Neural cell (in vitro differentiated cells): Measurements from ENCODE around the gene LRMDA. TPM values are rescaled to one million over a fixed set of nuclear protein-coding genes. Genes with fewer than 3 reads are reported as not detected.

Experiments
- H2AFZ ChIP-seq: fragments of 200-600, 300-800 bp; sonication (generic), shearing (Covaris generic); 2 replicates; pipeline ENCODE4 v1.6.0; 2014; ENCODE audit warnings: low read depth, mild to moderate bottlenecking, antibody characterized with exemption, low read length, moderate library complexity
- H3F3A ChIP-seq: fragments of 200-600 bp; shearing (Covaris generic); 2 replicates; pipeline ENCODE4 v1.6.1; 2016; ENCODE audit warnings: mild to moderate bottlenecking, moderate library complexity, mixed read lengths, antibody characterized with exemption, low read length; ENCODE audit not compliant: insufficient read depth, poor library complexity, severe bottlenecking
- H3K27ac ChIP-seq: fragments of 200-600, 300-800 bp; sonication (generic), shearing (Covaris generic); 2 replicates; pipeline ENCODE4 v1.5.1; 2014; ENCODE audit warnings: mild to moderate bottlenecking, low read length, moderate library complexity
- H3K27me3 ChIP-seq: fragments of 300-800, 200-600 bp; sonication (generic), shearing (Covaris generic); 2 replicates; pipeline ENCODE4 v1.6.0; 2014; ENCODE audit warnings: mild to moderate bottlenecking, low read depth, low read length, moderate library complexity; ENCODE audit not compliant: insufficient read depth
- H3K36me3 ChIP-seq: fragments of 300-800, 200-600 bp; sonication (generic), shearing (Covaris generic); 2 replicates; pipeline ENCODE4 v1.5.1; 2014; ENCODE audit warnings: mild to moderate bottlenecking, antibody characterized with exemption, low read length, moderate library complexity; ENCODE audit not compliant: insufficient read depth
- H3K4me2 ChIP-seq: fragments of 300-800, 200-600 bp; sonication (generic), shearing (Covaris generic); 2 replicates; pipeline ENCODE4 v1.6.0; 2014; ENCODE audit warnings: mild to moderate bottlenecking, low read length
- H3K4me3 ChIP-seq: fragments of 300-800, 200-600 bp; sonication (generic), shearing (Covaris generic); 2 replicates; pipeline ENCODE4 v1.5.1; 2014; ENCODE audit warnings: mild to moderate bottlenecking, low read length, moderate library complexity
- H3K79me2 ChIP-seq: fragments of 200-600 bp; shearing (Covaris generic); replicated peaks from 2 replicates; pipeline ENCODE4 v1.6.0; 2014; ENCODE audit warnings: mild to moderate bottlenecking, low read length, moderate library complexity; ENCODE audit not compliant: insufficient read depth
- H3K9ac ChIP-seq: fragments of 300-800, 200-600 bp; sonication (generic), shearing (Covaris generic); 2 replicates; pipeline ENCODE4 v1.6.1; 2016; ENCODE audit warnings: mild to moderate bottlenecking, low read length, mixed read lengths
- H3K9me2 ChIP-seq: fragments of 200-600 bp; shearing (Covaris generic); 2 replicates; pipeline ENCODE4 v1.6.1; 2016; ENCODE audit warnings: mild to moderate bottlenecking, low read length, mixed read lengths; ENCODE audit not compliant: insufficient read depth
- H3K9me3 ChIP-seq: fragments of 200-600, 300-800 bp; sonication (generic), shearing (Covaris generic); 2 replicates; pipeline ENCODE4 v1.6.1; 2016; ENCODE audit warnings: mild to moderate bottlenecking, mixed run types, low read length, moderate library complexity, mixed read lengths
- H4K20me1 ChIP-seq: fragments of 200-600 bp; shearing (Covaris generic); 2 replicates; pipeline ENCODE4 v1.6.1; 2016; ENCODE audit warnings: mild to moderate bottlenecking, mixed run types; ENCODE audit not compliant: insufficient read depth
- CTCF ChIP-seq: fragments of 450-650 bp; IDR thresholded peaks from 2 replicates; pipeline ENCODE4 v1.5.1; 2014; ENCODE audit warnings: antibody characterized with exemption, mild to moderate bottlenecking, moderate library complexity; ENCODE audit not compliant: poor library complexity, severe bottlenecking
- EP300 ChIP-seq: fragments of 450-650 bp; conservative IDR thresholded peaks from 2 replicates; pipeline ENCODE4 v1.6.1; 2014; ENCODE audit warnings: antibody characterized with exemption, mild to moderate bottlenecking, moderate library complexity; ENCODE audit not compliant: poor library complexity, severe bottlenecking
- EZH2 ChIP-seq: fragments of 200-600, 300-800 bp; shearing (Covaris generic), sonication (generic); IDR thresholded peaks from 2 replicates; pipeline ENCODE4 v1.6.1; 2014; ENCODE audit warnings: antibody characterized with exemption, low read length, borderline replicate concordance, mild to moderate bottlenecking; ENCODE audit not compliant: insufficient read depth, poor library complexity, severe bottlenecking
- MXI1 ChIP-seq: fragments of 450-650 bp; conservative IDR thresholded peaks from 2 replicates; pipeline ENCODE4 v1.6.1; 2014; ENCODE audit warnings: antibody characterized with exemption, mild to moderate bottlenecking; ENCODE audit not compliant: poor library complexity, severe bottlenecking
- POLR2AphosphoS5 ChIP-seq: IDR thresholded peaks from 2 replicates; pipeline ENCODE4 v1.6.1; 2012
- RAD21 ChIP-seq: fragments of 450-650 bp; conservative IDR thresholded peaks from 2 replicates; pipeline ENCODE4 v1.6.1; 2014; ENCODE audit warnings: antibody characterized with exemption, mild to moderate bottlenecking, moderate library complexity
- REST ChIP-seq: IDR thresholded peaks from 2 replicates; pipeline ENCODE4 v1.6.1; 2012; ENCODE audit warnings: borderline replicate concordance
- SMC3 ChIP-seq: fragments of 450-650 bp; conservative IDR thresholded peaks from 2 replicates; pipeline ENCODE4 v1.6.1; 2014; ENCODE audit warnings: antibody characterized with exemption, mild to moderate bottlenecking, moderate library complexity; ENCODE audit not compliant: poor library complexity
- TAF1 ChIP-seq: IDR thresholded peaks from 2 replicates; pipeline ENCODE4 v1.6.1; 2012; ENCODE audit warnings: low read depth
- polyA plus RNA-seq: library from polyadenylated mRNA; depleted of rRNA; stranded (reverse); fragments of >200 nt; gene quantifications from 2 replicates; pipeline ENCODE4 v1.2.3, GENCODE V29; 2014

Gene LRMDA
- polyA plus RNA-seq, 1 donor from 2014 or later, result 5.6 TPM

GRCh38 chr10:76354921-76355320 is 923.5 kb downstream of the LRMDA start:
- Histone ChIP-seq H3K9me2 (no peaks in the 10 kb centered on the region), H3K4me2 (no peak overlapping the region), H3F3A (no peaks in the 10 kb centered on the region), H3K27me3 (no peaks in the 10 kb centered on the region), H3K4me3 (no peak overlapping the region), H4K20me1 (no peaks in the 10 kb centered on the region), H2AFZ (no peak overlapping the region), H3K9ac (no peak overlapping the region), H3K79me2 (no peaks in the 10 kb centered on the region), H3K27ac (no peak overlapping the region), H3K36me3 (no peaks in the 10 kb centered on the region), H3K9me3 (no peaks in the 10 kb centered on the region)
- no peak for TF ChIP-seq POLR2AphosphoS5
- no peak for TF ChIP-seq SMC3
- TF ChIP-seq EP300, result no peak
- TF ChIP-seq REST, result no peak
- TF ChIP-seq EZH2, result no peak
- no peak for TF ChIP-seq CTCF
- no peak for TF ChIP-seq TAF1
- TF ChIP-seq RAD21, result no peak
- no peak for TF ChIP-seq MXI1

GRCh38 chr10:76356557-76356956 is 925.1 kb downstream of the LRMDA start:
- H3K4me3 ChIP-seq, result no peak overlapping the region
- H2AFZ ChIP-seq, result no peak overlapping the region
- no peaks in the 10 kb centered on the region for H3K9me2 ChIP-seq
- no peaks in the 10 kb centered on the region for H3K27me3 ChIP-seq
- H3K9me3 ChIP-seq, result no peaks in the 10 kb centered on the region
- H3F3A ChIP-seq, result no peaks in the 10 kb centered on the region
- H3K79me2 ChIP-seq, result no peaks in the 10 kb centered on the region
- H3K9ac ChIP-seq, result no peak overlapping the region
- H3K36me3 ChIP-seq, result no peaks in the 10 kb centered on the region
- H3K4me2 ChIP-seq, result no peak overlapping the region
- TF ChIP-seq EP300 (no peak), POLR2AphosphoS5 (no peak), REST (no peak), EZH2 (no peak), CTCF (no peak), MXI1 (no peak), RAD21 (no peak), TAF1 (no peak), SMC3 (no peak)
- H4K20me1 ChIP-seq, result no peaks in the 10 kb centered on the region
- no peak overlapping the region for H3K27ac ChIP-seq
